T-helper 2 cell (primary cell): ENCODE measurements around the gene MTA3.

Experiments used
- DNase-seq, 5 experiments: peaks; one replicate each; pipeline versions ENCODE4 v3.0.0 to v3.0.0-alpha.2; 2012 to 2022

MTA3 gene

GRCh38 chr2:42736598-42737322, 168.3 kb downstream of the MTA3 start:
- no peak for DNase-seq

- peak in 1 of 5 experiments; percentile 23 for DNase-seq
These were observed 172.7 kb downstream of the MTA3 start for GRCh38 chr2:42741140-42741539.

- no peak for DNase-seq
These were observed 174.6 kb downstream of the MTA3 start for GRCh38 chr2:42742740-42743658.

DNA sequence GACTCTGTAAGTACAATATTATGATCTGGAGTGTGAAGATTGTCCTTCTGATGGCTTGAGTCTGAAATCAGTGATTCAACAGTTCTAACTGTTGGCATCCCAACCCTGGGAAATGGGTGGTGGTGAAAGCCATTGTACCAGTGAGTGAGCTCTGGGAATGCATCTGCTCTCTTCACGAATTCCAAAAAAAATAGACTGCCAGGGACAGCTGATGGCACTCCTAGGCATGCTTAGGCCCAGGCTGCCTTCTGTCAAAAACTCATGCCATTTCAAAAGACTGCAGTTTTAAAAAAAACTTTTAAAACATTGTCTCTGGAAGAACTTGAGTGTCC, 175.2 kb downstream of the MTA3 start:
- DNase-seq = no peak

DNA sequence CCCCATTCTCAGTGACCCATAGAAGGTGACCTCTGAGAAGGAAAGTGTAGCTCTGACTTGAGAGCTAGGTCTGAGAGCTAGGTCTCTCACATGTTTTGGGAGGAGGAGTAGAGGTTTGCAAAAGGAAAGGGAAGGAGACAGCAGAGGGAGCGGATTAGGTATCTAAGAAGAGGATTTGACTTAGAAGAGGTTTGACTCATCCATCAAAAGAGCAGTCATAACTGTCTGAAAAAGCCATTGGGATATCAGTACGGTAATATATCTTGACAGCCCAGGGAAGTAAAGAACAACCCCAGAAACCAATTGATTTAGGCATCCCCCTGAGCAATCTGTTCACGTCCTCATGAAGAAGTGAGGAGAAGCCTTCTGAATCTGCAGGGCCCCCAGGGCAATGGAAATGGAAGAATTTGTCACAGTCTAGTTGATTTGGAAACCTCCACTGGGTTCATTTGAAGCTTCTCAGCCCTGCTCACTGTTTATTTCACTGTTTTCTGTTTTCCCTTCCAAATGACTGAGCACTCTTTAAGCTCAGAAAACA, 176.2 kb downstream of the MTA3 start:
- no peak for DNase-seq

DNA sequence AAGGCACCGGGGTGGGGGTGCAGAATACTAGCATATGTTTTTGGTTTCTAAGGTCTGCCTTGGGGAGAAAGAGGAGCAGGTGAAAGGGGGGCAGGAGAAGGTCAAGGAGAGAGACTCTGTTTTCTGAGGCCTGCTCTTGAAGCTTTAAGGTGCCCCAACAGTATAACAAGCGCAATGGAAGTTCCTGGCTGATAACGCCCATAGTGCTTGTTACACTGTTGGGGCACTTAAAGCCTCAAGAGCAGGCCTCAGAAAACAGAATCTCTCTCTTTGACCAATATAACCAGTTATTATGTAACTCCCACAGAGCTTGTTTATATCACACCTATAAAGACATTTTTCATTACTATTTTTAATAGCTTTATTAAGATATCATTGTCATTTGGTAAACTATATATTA, 179.0 kb downstream of the MTA3 start:
- DNase-seq = no peak

- DNase-seq = no peak
These were observed 180.4 kb downstream of the MTA3 start for GRCh38 chr2:42748840-42749239.

- no peak for DNase-seq
These were observed 183.9 kb downstream of the MTA3 start for GRCh38 chr2:42752314-42752713.

GRCh38 chr2:42752816-42753813, 184.7 kb downstream of the MTA3 start:
- no peak for DNase-seq

DNA sequence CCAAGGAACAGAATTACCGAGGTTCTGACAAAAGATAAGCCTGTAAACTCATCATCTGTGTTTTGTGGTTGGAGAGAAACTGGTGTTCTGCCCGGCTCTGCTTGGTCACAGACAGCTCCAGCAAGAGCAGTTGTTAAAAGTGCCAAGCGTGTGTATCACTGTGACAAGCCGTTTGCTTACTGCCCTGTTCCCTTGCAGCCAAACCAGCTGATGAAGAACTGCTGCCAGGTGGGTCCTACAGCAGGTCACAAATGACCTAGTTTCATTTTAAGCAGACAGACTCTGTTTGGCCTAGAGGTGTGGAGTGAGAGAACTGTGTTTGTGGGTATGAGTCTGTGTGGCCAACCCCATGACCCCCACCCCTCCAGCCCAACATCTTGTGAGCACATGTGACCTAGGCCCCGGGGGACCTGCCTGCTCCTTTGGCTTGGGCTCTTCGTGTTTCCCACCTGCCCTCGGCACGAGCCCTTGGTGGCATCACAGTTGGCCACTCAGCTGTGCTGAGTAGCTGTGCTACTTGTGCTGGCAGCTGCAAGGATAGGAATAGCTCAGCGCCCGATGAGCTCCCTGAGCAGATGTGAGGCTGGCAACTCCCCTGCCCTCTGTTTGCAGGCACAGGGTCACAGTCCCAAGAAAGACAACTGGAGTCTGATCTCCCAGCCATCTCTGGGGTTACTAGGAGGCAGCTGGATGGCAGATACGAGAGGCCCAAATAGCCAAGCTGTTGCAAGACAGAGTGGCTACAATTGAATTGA, 185.8 kb downstream of the MTA3 start:
- peak in 1 of 5 experiments; percentile 41 for DNase-seq

- no peak for DNase-seq
These were observed 186.3 kb downstream of the MTA3 start for GRCh38 chr2:42754776-42755140.

DNA sequence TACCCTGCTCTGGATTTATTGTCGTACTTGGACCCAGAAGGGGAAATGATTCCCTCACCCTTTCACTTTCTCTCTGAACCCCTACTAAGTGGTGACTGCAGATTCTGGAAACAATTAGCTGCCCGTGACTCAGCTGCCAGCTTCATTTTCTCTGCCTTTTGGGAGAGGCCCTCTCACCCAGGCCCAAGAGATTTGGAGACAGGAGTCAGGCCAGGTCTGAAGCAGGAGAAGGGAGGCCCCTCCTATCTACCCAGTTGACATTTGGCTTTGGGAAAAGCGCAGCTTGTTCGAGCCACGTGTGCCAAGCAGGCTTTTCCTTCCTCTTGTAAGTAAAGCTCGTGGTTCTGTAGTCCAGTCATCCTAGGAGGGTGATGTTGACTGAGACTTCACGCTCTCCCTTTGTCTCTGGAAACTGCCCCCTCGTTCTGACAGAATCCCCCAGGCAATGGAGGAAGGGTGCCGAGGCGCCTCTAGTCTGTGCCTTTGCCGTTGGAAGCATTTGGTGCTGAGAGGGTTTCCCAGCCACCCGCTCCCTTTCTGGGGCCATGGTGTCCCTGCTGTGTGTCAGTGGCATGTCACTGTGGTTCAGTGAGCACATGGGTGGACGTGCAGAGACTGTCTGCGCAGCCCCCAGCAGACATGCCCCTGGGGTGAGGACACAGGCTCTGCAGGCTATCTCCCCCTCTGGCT, 186.9 kb downstream of the MTA3 start:
- DNase-seq = no peak

GRCh38 chr2:42756150-42756775, 187.8 kb downstream of the MTA3 start:
- no peak for DNase-seq

- DNase-seq = no peak
These were observed 188.6 kb downstream of the MTA3 start for GRCh38 chr2:42756966-42757513.

DNA sequence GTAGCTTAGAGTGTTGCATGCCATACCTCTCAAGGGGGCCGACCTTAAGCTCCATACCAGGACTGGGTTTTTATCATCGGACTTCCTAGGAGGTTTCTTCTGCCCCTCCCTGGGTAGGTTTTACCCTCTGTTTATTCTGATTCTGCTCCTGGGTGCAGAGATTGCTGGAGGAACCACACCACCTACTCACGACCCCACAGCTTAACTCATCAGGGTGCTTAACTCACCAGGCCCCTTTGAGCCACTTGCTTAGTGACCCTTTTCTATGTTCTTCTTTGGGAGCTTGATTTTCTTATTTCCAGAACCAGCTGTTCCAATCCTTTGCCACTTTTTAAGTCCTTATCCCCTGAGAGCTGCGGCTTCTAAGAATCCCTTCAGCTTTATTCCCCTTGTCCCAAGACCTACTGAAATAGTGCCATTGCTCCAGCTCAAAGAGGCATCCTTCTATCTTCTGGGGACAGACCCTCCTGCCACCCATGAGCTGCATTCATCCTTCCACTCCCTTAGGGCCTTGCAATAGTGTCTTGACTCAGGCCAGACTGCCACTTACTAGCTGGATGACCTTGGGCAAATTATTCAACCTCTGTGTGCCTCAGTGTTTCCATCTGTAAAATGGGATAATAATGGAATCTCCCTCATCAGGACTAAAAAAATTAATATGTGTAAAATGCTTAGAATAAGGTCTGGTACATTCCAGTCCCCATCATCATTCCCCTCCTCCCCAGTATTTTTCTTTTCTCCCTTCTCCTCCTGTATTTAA, 189.7 kb downstream of the MTA3 start:
- DNase-seq = no peak

- DNase-seq = no peak
These were observed 190.3 kb downstream of the MTA3 start for GRCh38 chr2:42758751-42759150.

DNA sequence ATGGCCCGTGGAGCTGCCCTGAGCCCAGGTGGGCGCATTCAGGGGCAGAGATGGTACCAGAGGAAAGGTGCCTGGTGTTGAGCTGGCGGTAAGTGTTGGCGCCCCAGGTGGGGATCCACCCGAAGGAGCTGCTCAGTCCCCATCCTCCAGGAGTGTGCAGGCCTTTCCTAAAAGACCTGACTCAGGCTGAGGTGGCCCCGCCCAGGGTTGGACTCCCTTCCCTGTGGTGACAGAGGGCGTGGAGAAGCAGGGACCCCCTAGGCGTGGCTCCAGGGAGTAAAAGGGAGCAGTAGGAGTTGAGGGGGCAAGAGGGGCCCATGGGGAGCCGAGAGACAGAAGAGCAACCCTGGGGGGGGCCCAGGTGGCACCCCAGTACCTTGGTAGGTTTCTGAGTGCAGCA, 193.1 kb downstream of the MTA3 start:
- no peak for DNase-seq

- no peak for DNase-seq
These were observed 193.7 kb downstream of the MTA3 start for GRCh38 chr2:42762155-42762554.
